ENCODE data around the gene TDRD7.

- TF ChIP-seq EP300 (IDR thresholded peaks at IDR 0.05) (no peak), CTCF (IDR thresholded peaks at IDR 0.05) (no peak), POLR2AphosphoS5 (IDR thresholded peaks at IDR 0.05) (no peak)
Measured at GRCh38 chr9:97503862-97504210, 91.9 kb downstream of the TDRD7 start.
